ENCODE data around the gene SPTBN1.

Gene SPTBN1

GRCh38 chr2:54531558-54531957 is 75.4 kb downstream of the SPTBN1 start:
- DNase-seq: no peak

DNA sequence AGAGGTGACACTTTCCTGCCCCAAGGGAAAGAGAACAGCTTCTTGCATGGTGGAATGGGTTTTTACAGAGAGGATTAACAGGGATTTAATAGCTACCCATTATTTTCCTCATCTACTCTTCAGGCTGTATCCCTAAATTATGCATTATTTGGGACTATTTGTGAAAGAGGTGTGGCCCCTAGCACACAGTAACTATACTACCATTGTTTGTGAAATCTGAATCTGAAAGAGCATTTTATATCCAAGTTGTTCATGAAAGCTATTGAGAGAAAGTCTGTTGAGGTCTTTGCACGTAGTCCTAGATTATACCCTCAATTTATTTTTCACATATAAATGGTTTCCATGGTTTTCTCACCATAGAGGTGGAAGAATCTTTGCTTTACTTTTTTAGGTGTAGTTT is 78.1 kb downstream of the SPTBN1 start:
- DNase-seq: no peak

- DNase-seq: no peak
These were observed 78.5 kb downstream of the SPTBN1 start for GRCh38 chr2:54534625-54535024.

- no peak for DNase-seq
These were observed 79.6 kb downstream of the SPTBN1 start for GRCh38 chr2:54535599-54536195.

DNA sequence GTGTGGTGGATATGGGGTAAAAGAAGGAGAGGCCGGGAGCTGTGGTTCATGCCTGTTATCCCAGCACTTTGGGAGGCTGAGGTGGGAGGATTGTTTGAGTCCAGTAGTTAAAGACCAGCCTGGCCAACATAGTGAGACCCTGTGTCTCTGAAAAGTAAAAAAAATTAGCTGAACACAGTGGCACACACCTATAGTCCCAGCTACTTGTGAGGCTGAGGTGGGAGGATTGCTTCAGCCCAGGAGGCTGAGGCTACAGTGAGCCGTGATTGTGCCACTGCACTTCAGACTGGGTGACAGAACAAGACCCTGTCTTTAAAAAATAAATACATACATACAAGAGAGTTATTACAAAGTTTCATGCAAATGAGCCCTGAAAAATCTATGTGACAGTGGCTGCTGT is 80.6 kb downstream of the SPTBN1 start:
- DNase-seq: no peak

DNA sequence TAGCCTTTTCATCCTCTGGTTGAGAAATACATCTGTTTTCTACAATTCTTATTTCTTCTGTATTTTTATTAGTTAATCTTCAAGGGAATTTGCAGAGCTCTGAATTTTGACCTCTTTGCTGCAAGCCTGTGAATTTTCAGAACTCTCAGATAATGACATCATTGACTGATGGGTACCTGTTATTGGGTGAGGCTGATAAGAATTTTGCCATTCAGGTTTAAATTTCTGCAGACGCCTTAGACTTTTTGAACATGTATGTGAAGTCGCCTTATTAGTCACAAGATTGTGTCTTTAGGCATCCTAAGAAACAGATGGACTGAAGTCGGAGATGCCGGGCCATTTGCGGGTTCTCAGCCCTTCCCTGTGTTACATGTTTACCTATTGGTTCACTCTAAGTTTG is 82.4 kb downstream of the SPTBN1 start:
- DNase-seq: no peak

DNA sequence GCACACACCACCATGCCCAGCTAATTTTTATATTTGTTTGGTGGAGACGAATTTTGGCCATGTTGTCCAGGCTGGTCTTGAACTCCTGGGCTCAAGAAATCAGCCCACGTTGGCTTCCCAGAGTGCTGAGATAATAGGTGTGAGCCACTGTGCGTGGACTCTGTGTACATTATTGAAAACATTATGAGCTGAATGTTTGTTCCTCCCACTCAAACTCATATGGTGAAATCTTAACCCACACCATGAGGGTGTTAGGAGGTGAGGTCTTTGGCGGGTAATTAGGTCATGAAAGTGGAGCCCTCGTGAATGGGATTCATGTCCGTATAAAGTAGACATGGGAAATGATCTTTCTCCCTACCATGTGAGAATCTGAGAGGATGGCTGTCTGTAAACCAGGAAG is 83.6 kb downstream of the SPTBN1 start:
- DNase-seq: no peak

DNA sequence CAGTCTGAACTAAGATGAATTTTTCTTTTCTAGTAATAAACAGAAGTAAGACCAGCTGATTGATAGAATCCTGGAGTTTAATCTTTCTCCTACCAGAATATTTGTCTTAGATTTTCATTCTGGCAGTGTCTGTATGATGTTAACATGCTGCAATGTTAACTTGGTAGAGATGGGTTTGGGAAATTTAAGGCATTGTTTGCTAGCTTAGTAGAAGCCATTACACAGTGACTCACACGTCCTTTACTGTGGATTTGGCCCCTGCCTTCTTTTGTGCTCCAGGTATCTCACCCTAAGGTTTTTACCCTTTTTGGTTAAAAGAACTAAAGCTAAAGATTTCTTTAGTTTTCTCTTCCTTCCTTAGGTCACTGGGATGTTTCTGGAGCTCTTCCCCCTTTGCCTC is 84.1 kb downstream of the SPTBN1 start:
- no peak for DNase-seq

GRCh38 chr2:54541995-54542394 is 85.9 kb downstream of the SPTBN1 start:
- DNase-seq: no peak

DNA sequence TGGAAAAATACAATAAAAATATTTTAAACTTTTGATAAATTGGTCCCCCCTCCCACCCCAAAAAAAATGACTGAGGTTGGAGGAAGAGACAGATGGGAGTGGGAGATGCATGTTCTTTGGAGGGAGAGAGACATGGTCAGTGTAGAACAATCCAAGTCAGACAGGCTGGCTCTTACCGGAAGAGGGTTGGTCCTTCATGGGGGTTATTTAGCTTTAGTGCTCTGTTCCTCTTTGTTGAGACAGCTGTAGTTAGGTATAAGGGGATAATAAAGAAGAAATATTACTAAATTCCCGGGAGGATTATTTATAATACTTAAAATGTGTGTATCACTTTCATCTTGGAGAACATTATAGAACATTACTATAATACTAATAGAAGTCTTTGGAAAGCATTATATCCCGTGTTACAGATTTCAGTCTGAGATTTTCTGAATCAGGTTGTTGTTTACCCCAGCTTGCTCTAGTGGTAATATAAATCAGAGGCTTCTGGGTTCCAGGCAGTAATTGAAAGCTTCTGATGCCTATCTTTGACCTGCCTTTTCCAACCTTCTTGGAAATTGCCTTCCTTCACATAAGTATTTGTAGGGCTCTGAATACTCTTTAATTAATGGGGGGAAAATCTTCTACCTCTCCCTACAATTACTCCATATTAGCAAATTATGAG is 87.7 kb downstream of the SPTBN1 start:
- DNase-seq: no peak

DNA sequence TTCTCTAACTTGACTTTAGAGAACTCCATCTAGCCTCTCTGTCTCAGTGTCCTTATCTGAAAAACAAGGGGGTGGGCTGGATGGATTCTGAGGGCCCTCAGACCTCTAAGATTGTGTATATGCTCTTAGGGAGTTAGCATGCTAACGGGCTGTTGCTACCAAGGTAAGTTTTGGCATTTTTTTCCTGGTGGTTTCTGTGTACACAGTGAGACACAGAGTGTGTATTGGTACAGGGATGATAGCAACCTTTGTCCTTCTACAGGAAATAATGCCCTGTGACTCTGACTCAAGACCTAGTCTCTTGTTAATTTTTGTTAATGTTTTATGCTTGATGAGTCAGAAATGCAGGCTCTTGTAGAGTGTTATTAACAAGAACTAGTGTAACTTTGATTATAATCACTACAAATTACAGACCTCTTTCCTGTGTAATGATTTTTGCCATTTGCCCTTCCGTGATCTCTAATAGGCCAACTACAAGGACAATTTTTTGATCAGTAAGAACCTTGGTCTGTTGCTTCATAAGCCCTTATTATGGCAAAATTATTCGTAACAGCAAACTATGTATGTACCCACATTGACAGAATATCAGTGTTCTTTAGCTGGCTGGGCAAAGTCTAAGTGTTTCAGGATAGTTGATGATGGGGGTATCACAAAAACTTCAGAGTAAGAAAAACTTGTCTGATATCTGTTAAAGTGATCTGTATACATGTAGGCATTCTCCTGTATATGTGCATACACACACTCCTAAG is 89.7 kb downstream of the SPTBN1 start:
- DNase-seq: no peak

GRCh38 chr2:54546518-54546917 is 90.4 kb downstream of the SPTBN1 start:
- DNase-seq: no peak

DNA sequence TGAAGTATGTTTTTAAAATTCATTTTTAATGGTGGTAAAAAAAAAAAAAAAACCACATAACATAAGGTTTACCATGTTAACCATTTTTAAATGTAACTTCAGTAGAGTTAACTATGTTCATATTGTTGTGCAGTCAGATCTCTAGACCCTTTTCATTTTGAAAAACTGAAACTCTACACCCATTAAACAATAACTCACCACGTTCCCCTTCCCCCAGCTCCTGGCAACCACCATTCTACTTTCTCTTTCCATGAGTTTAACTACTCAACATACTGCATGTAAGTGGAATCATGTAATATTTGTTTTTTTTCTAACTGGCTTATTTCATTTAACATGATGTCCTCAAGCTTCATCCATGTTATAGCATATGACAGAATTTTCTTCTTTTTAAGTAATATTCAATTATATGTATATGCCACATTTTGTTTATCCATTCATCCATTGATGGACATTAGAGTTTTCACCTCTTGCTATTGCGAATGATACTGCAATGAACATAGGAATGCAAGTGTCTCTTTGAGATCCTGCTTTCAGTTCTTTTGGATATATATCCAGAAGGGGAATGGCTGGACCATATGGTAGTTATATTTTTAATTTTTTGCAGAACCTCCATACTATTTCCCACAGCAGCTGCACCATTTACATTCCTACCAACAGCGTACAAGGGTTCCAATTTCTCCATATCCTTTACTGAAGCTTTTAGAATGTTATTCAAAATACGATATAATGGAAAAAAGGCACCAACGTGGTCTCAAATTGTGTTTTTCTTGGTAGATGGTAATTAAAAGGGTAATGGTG is 91.0 kb downstream of the SPTBN1 start:
- DNase-seq: no peak

DNA sequence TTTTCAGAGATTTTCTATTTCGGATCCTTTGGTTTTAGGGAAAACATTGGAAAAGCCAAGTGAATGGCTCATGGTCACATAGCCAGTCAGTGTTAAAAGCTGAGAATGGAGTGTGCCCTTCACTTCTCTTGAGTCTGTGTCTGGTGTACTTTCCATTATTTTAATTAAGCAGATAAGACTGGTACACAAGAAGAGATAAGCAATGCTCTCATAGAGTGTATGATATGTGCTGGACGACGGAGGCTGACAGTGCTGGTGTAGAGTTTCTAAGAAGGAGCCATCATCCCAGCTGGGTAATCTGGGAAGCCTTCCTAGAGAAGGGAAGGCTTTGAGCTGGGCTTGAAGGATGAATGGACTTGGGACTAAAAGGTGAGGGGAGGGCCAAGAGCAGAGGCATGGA is 93.3 kb downstream of the SPTBN1 start:
- no peak for DNase-seq

GRCh38 chr2:54549917-54550518 is 93.9 kb downstream of the SPTBN1 start:
- no peak for DNase-seq

- no peak for DNase-seq
These were observed 94.4 kb downstream of the SPTBN1 start for GRCh38 chr2:54550547-54550946.

- DNase-seq: no peak
These were observed 95.1 kb downstream of the SPTBN1 start for GRCh38 chr2:54551123-54551756.

- DNase-seq: no peak
These were observed 96.9 kb downstream of the SPTBN1 start for GRCh38 chr2:54553075-54553474.

- no peak for DNase-seq
These were observed 97.6 kb downstream of the SPTBN1 start for GRCh38 chr2:54553775-54554174.

DNA sequence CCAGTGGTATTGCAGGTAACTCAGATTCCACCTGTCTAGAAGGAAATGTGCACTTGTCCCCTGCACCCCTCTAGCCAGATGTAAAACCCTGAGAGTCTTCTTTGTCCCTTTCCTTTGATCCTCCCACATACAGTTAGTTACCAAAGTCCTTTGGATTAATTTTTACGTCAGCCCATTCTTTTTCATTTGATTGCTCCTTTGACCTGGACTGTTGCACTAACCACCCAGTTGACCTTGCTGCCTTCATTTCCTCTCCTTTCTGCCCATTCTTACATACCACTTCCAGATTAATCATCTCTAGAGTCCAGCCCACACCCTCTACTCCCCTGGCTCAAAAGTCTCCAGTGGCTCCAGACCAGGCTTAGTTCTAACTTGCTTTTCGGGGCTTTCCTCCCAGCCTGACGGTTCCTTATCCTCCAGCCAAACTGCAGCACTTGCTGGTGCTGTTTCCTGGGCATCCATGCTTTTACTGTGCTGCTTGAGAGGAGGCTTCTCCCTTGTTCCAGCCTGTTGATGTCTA is 99.3 kb downstream of the SPTBN1 start:
- DNase-seq: no peak

GRCh38 chr2:54556621-54557121 is 100.5 kb downstream of the SPTBN1 start:
- no peak for DNase-seq

DNA sequence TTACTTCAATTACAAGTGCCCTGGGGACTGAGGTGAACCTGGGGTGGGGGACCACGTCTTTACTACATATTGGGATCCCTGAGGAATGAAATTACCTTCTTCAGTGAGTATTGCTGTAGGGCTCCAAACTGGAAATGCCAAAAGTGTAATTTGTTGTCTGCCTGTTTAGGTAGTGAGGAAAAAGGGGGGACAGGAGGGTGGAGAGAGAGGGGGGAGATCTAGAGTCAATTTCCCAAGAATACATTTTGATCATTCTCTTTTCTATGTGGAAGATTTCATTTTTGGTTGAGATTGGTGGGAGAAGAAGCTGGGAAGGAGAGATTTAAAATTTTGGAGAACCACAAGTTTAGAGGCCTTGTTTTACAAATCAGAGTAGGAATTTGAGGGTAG is 101.1 kb downstream of the SPTBN1 start:
- no peak for DNase-seq

All from NCI-H1694 treated with DMSO at 0.1 percent for 48 hours (cell line).